CD14-positive monocyte (primary cell): Measurements from ENCODE around the gene CEND1. TPM values are rescaled to one million over a fixed set of nuclear protein-coding genes. Genes with fewer than 3 reads are reported as not detected.

Source experiments
- DNase-seq, 3 donors: peaks; one replicate each; pipeline ENCODE4 v3.0.0-alpha.2; 2011 to 2022
- H2AFZ ChIP-seq: 2 replicates; pipeline ENCODE4 v1.6.0; 2012; ENCODE audit warnings: mild to moderate bottlenecking, low read depth, low read length, inconsistent platforms; ENCODE audit not compliant: insufficient read depth, poor library complexity, severe bottlenecking
- H3K27ac ChIP-seq, 2 donors: 1 replicate in 1 of 2; 2 replicates in 1 of 2; pipeline ENCODE4 v1.5.1; 2012 to 2013; ENCODE audit warnings: low read length in 2 of 2, control low read depth in 1 of 2, inconsistent platforms in 1 of 2, low read depth in 1 of 2, mild to moderate bottlenecking in 1 of 2
- H3K27me3 ChIP-seq, 2 donors: one replicate each; pipeline versions ENCODE4 v1.6.0 to v1.6.1; 2011 to 2013; ENCODE audit warnings: low read length in 2 of 2; ENCODE audit not compliant: control insufficient read depth in 2 of 2, insufficient read depth in 2 of 2
- H3K36me3 ChIP-seq, 2 donors: replicated peaks in 1 of 2; 1 replicate in 1 of 2; 2 replicates in 1 of 2; pipeline versions ENCODE4 v1.5.1 to v1.6.1; 2012 to 2013; ENCODE audit warnings: low read length in 2 of 2, control low read depth in 1 of 2, inconsistent platforms in 1 of 2, mild to moderate bottlenecking in 1 of 2; ENCODE audit not compliant: insufficient read depth in 2 of 2, control insufficient read depth in 1 of 2
- H3K4me1 ChIP-seq, 2 donors: 1 replicate in 1 of 2; 2 replicates in 1 of 2; pipeline versions ENCODE4 v1.5.1 to v1.6.1; 2012 to 2013; ENCODE audit warnings: low read length in 2 of 2, control low read depth in 1 of 2, inconsistent platforms in 1 of 2, mild to moderate bottlenecking in 1 of 2, moderate library complexity in 1 of 2; ENCODE audit not compliant: insufficient read depth in 2 of 2, control insufficient read depth in 1 of 2
- H3K4me2 ChIP-seq: replicated peaks from 2 replicates; pipeline ENCODE3; 2012; ENCODE audit warnings: low read length, moderate library complexity, mild to moderate bottlenecking; ENCODE audit not compliant: poor library complexity, severe bottlenecking; ENCODE audit errors: extremely low read depth
- H3K4me3 ChIP-seq, 3 experiments: fragments of 200-600 bp in 1 of 3; sonication (generic) in 1 of 3; replicated peaks in 1 of 3; 1 replicate in 2 of 3; 2 replicates in 1 of 3; pipeline ENCODE4 v1.5.1; 2011 to 2013; ENCODE audit warnings: low read length in 3 of 3, mild to moderate bottlenecking in 3 of 3, control low read depth in 2 of 3, low read depth in 2 of 3, inconsistent platforms in 1 of 3, moderate library complexity in 1 of 3
- H3K79me2 ChIP-seq: 2 replicates; pipeline ENCODE4 v1.6.0; 2012; ENCODE audit warnings: mild to moderate bottlenecking, control low read depth, inconsistent platforms, low read length, moderate library complexity; ENCODE audit not compliant: insufficient read depth
- H3K9ac ChIP-seq: 2 replicates; pipeline ENCODE4 v1.6.0; 2017; ENCODE audit warnings: low read length, mild to moderate bottlenecking; ENCODE audit not compliant: insufficient read depth, poor library complexity, severe bottlenecking
- H3K9me3 ChIP-seq, 2 donors: replicated peaks in 1 of 2; 1 replicate in 1 of 2; 2 replicates in 1 of 2; pipeline versions ENCODE4 v1.5.1 to v1.6.1; 2012 to 2013; ENCODE audit warnings: low read length in 2 of 2, control low read depth in 1 of 2; ENCODE audit not compliant: control insufficient read depth in 1 of 2, insufficient read depth in 1 of 2
- H4K20me1 ChIP-seq: 2 replicates; pipeline ENCODE4 v1.6.0; 2012; ENCODE audit warnings: mild to moderate bottlenecking, low read length, control low read depth, moderate library complexity; ENCODE audit not compliant: insufficient read depth
- H3K27ac Mint-ChIP-seq, 7 donors: one replicate each; pipeline ENCODE4 v1.8.0; 2020; ENCODE audit warnings: mild to moderate bottlenecking in 7 of 7, mixed read lengths in 7 of 7, moderate library complexity in 6 of 7, inconsistent platforms in 2 of 7
- H3K27me3 Mint-ChIP-seq, 3 donors: one replicate each; pipeline ENCODE4 v1.8.0; 2021 to 2022; ENCODE audit warnings: low read depth in 3 of 3, mild to moderate bottlenecking in 3 of 3, mixed read lengths in 3 of 3, moderate library complexity in 3 of 3, inconsistent platforms in 1 of 3
- H3K36me3 Mint-ChIP-seq, 2 donors: one replicate each; pipeline ENCODE4 v1.8.0; 2020; ENCODE audit warnings: mixed read lengths in 2 of 2, inconsistent platforms in 1 of 2, mild to moderate bottlenecking in 1 of 2
- H3K4me1 Mint-ChIP-seq: one replicate; pipeline ENCODE4 v1.8.0; 2020; ENCODE audit warnings: mild to moderate bottlenecking, mixed read lengths
- H3K4me3 Mint-ChIP-seq, 2 donors: one replicate each; pipeline ENCODE4 v1.8.0; 2020; ENCODE audit warnings: mild to moderate bottlenecking in 2 of 2, mixed read lengths in 2 of 2, moderate library complexity in 1 of 2
- H3K9me3 Mint-ChIP-seq, 7 donors: one replicate each; pipeline ENCODE4 v1.8.0; 2020 to 2022; ENCODE audit warnings: mixed read lengths in 7 of 7, mild to moderate bottlenecking in 6 of 7, moderate library complexity in 6 of 7, inconsistent platforms in 2 of 7
- CTCF ChIP-seq: fragments of 200-600 bp; IDR thresholded peaks from one replicate; pipeline ENCODE4 v1.8.0; 2022; ENCODE audit warnings: antibody characterized with exemption, mild to moderate bottlenecking
- WGBS: methylation state at CpG from one replicate; pipeline ENCODE4 v1.1.5; 2013; ENCODE audit warnings: missing lambda C conversion rate; ENCODE audit not compliant: insufficient coverage; 5-methylcytosine and 5-hydroxymethylcytosine counted together
- intact Hi-C, 2 donors: fragments of 100-400 bp; cut with micrococcal nuclease; formaldehyde crosslinking; loops; one replicate each; pipeline versions ENCODE4 v1.15.0 to v1.15.1; 2023
- polyA plus RNA-seq, 3 donors: library from polyadenylated mRNA; depleted of rRNA in 1 of 3; unstranded in 2 of 3; stranded (reverse) in 1 of 3; fragments of 300-500 nt in 2 of 3; fragments of >200 nt in 1 of 3; fragmentation: Illumina TruSeq in 2 of 3; gene quantifications; 1 replicate in 2 of 3; 2 replicates in 1 of 3; pipeline ENCODE4 v1.2.3, GENCODE V29; 2012 to 2021

The CEND1 gene
- polyA plus RNA-seq, 3 donors = not detected

GRCh38 chr11:828506-829175, 38.8 kb upstream of the CEND1 start:
- Mint-ChIP-seq H3K4me3 (peak overlapping the region; percentile 78 to 92), H3K9me3 (peaks cover 0 to 18% (median 1%) of the 10 kb centered on the region in 7 donors), H3K4me1 (peaks cover 57% of the 10 kb centered on the region), H3K27me3 (peaks cover 47 to 62% (median 53%) of the 10 kb centered on the region in 3 donors), H3K27ac (peak overlapping the region in 1 of 7 donors; percentile 30), H3K36me3 (peaks cover 23 to 25% of the 10 kb centered on the region in 2 donors)
- peak overlapping the region; percentile 89 for H3K4me2 ChIP-seq
- H3K9me3 ChIP-seq = no peaks in the 10 kb centered on the region
- H3K79me2 ChIP-seq = peaks cover 14% of the 10 kb centered on the region
- H3K27ac ChIP-seq = no peak overlapping the region
- H3K4me3 ChIP-seq = peak overlapping the region in 2 of 3 experiments; percentile 43 to 77
- H4K20me1 ChIP-seq = peaks cover 50% of the 10 kb centered on the region
- no peak for DNase-seq
- WGBS = 58% methylated on average over 14 of the region's 21 CpGs
- intact Hi-C loops = no loop called here
- no peak for TF ChIP-seq CTCF
- H3K36me3 ChIP-seq = peaks cover 15 to 22% of the 10 kb centered on the region in 2 donors
- H3K9ac ChIP-seq = no peak overlapping the region
- peak overlapping the region; percentile 54 for H2AFZ ChIP-seq
- H3K4me1 ChIP-seq = peaks cover 70 to 82% of the 10 kb centered on the region in 2 donors
- peaks cover 10 to 55% of the 10 kb centered on the region in 2 donors for H3K27me3 ChIP-seq

- Mint-ChIP-seq H3K36me3 (peaks cover 28 to 30% of the 10 kb centered on the region in 2 donors), H3K27me3 (peaks cover 47 to 59% (median 53%) of the 10 kb centered on the region in 3 donors), H3K9me3 (peaks cover 0 to 18% (median 1%) of the 10 kb centered on the region in 7 donors), H3K4me3 (peak within 1 kb of the TSS; percentile 81 to 92), H3K27ac (peak within 1 kb of the TSS in 5 of 7 donors; percentile 30 to 81 (median 40)), H3K4me1 (peaks cover 60% of the 10 kb centered on the region)
- Histone ChIP-seq H2AFZ (peak within 1 kb of the TSS; percentile 63), H3K36me3 (peaks cover 17 to 27% of the 10 kb centered on the region in 2 donors), H3K27ac (no peak within 1 kb of the TSS), H4K20me1 (peaks cover 52% of the 10 kb centered on the region), H3K4me3 (peak within 1 kb of the TSS; percentile 21 to 77 (median 39)), H3K9me3 (no peaks in the 10 kb centered on the region), H3K79me2 (peaks cover 16% of the 10 kb centered on the region), H3K27me3 (peaks cover 10 to 55% of the 10 kb centered on the region in 2 donors), H3K4me2 (peak within 1 kb of the TSS; percentile 89), H3K4me1 (peaks cover 72 to 83% of the 10 kb centered on the region in 2 donors), H3K9ac (peak within 1 kb of the TSS; percentile 60)
- peak in 1 of 3 donors; percentile 24 for DNase-seq
- 3% methylated on average over 5 of the region's 5 CpGs for WGBS
- intact Hi-C loops = no loop called here
- no peak for TF ChIP-seq CTCF
Observed at GRCh38 chr11:827897-828192, 38.0 kb upstream of the CEND1 start, which contains the start of gene CRACR2B. CRACR2B (plus strand) TSS chr11:827919; CDS start chr11:828608, 689 bp downstream.
